Smooth muscle cell (in vitro differentiated cells): ENCODE results near the gene UIMC1. TPM values are rescaled to one million over a fixed set of nuclear protein-coding genes. Genes with fewer than 3 reads are reported as not detected.
"Not testable (repeated sequence)": the region's sequence is repeated elsewhere in the genome, so short reads cannot be mapped to it uniquely, and the experiment has no call there.

ENCODE experiments used
- DNase-seq: peaks from one replicate; lab custom pipeline; 2025; ENCODE audit not compliant: unreplicated experiment; lab: John Stamatoyannopoulos, UW
- H2AFZ ChIP-seq: fragments of 200-600 bp; sonication (generic); 2 replicates; pipeline ENCODE4 v1.6.0; 2016; ENCODE audit warnings: antibody characterized with exemption, low read depth, mild to moderate bottlenecking
- H3F3A ChIP-seq: fragments of 200-600 bp; sonication (generic); 2 replicates; pipeline ENCODE4 v1.6.0; 2017; ENCODE audit warnings: antibody characterized with exemption, low read depth
- H3K27ac ChIP-seq: fragments of 200-600 bp; sonication (generic); 2 replicates; pipeline ENCODE4 v1.5.1; 2016; ENCODE audit warnings: low read depth, mild to moderate bottlenecking
- H3K27me3 ChIP-seq: fragments of 200-600 bp; sonication (generic); 2 replicates; pipeline ENCODE4 v1.6.1; 2016; ENCODE audit warnings: low read depth, mild to moderate bottlenecking
- H3K36me3 ChIP-seq: fragments of 200-600 bp; sonication (generic); 2 replicates; pipeline ENCODE4 v1.5.1; 2016; ENCODE audit warnings: low read depth
- H3K4me1 ChIP-seq: fragments of 200-600 bp; sonication (generic); 2 replicates; pipeline ENCODE4 v1.5.1; 2016; ENCODE audit warnings: low read depth
- H3K4me2 ChIP-seq: fragments of 200-600 bp; sonication (generic); 2 replicates; pipeline ENCODE4 v1.6.0; 2016; ENCODE audit warnings: mild to moderate bottlenecking
- H3K4me3 ChIP-seq: fragments of 200-600 bp; sonication (generic); 2 replicates; pipeline ENCODE4 v1.5.1; 2016; ENCODE audit warnings: mild to moderate bottlenecking
- H3K79me2 ChIP-seq: fragments of 200-600 bp; sonication (generic); 2 replicates; pipeline ENCODE4 v1.6.0; 2016; ENCODE audit warnings: low read depth, mild to moderate bottlenecking
- H3K9ac ChIP-seq: fragments of 200-600 bp; sonication (generic); 2 replicates; pipeline ENCODE4 v1.6.0; 2016; ENCODE audit warnings: low read depth
- H3K9me3 ChIP-seq: fragments of 200-600 bp; sonication (generic); replicated peaks from 2 replicates; pipeline ENCODE4 v1.5.1; 2016; ENCODE audit warnings: low read depth
- H4K20me1 ChIP-seq: fragments of 200-600 bp; sonication (generic); 2 replicates; pipeline ENCODE4 v1.6.0; 2016; ENCODE audit warnings: low read depth
- WGBS: methylation state at CpG from one replicate; pipeline ENCODE4 v1.1.7; 2016; ENCODE audit warnings: low lambda C conversion rate; 5-methylcytosine and 5-hydroxymethylcytosine counted together
- polyA plus RNA-seq: library from polyadenylated mRNA; unstranded; fragments of >200 nt; fragmentation: Nextera tagmentation; extraction: Ambion mirVana; gene quantifications from 2 replicates; pipeline ENCODE4 v1.2.1, GENCODE V29; 2016
- total RNA-seq: library from RNA; depleted of rRNA; stranded (reverse); fragments of >200 nt; gene quantifications from 2 replicates; pipeline ENCODE4 v1.2.3, GENCODE V29; 2014
- TF ChIP-seq, protein P1 (sequence below): fragments of 200-600 bp; sonication (generic); IDR thresholded peaks from 2 replicates; pipeline ENCODE4 v1.5.1; 2017; ENCODE audit warnings: borderline replicate concordance, mild to moderate bottlenecking, antibody characterized with exemption; ENCODE audit not compliant: insufficient read depth, poor library complexity, severe bottlenecking

UIMC1 gene
- total RNA-seq (19.9 and 20.3 TPM in 2 replicates), polyA plus RNA-seq (9.6 and 12.1 TPM in 2 replicates)

DNA sequence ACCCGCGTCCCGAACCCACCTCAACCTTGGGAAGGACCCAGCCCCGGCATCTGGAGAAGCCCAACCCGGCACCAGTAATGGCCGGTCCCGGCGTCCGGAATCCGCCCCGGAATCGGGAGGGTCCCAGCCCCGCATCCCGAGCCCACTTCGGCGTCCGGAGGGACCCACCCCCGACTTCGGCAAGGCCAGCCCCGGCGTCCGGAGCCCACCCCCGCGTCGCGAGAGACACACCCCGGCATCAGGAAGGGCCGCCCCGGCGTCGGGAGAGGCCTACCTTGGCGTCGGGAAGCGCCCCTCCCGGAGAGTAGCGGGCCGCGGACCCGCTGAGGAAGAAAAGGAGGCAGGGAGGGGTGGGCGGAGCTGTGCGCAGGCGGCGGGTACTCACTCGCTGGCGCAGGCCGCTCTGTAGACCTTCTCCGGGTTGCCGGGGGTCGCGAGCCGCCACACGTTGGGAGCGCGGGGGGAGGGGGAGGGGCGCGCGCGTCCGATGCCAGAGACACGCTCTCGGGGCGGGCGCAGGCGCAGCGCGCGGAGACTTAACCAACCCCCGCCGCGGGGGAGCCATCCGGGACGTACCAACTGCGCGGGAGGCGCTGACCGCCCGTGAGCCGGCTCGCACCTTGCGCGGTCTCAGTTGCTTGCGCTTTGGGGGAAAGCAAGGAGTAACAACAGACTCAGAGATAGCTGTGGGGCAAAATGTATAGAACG, at the start of gene UIMC1:
TSS of gene UIMC1 (minus strand) at position 515 of the 708 bp plus-strand sequence. CDS start 24,164 bp downstream, outside the sequence.
- Histone ChIP-seq H3K4me2 (peak within 1 kb of the TSS; percentile 91), H3K4me3 (peak within 1 kb of the TSS; percentile 70), H3K4me1 (peaks cover 18% of the 10 kb centered on the region), H3K79me2 (peaks cover 47% of the 10 kb centered on the region), H3K27ac (peak within 1 kb of the TSS; percentile 74), H3K9me3 (no peaks in the 10 kb centered on the region), H2AFZ (peak within 1 kb of the TSS; percentile 85), H4K20me1 (peaks cover 46% of the 10 kb centered on the region), H3K9ac (peak within 1 kb of the TSS; percentile 88), H3K36me3 (no peaks in the 10 kb centered on the region), H3F3A (no peaks in the 10 kb centered on the region), H3K27me3 (no peaks in the 10 kb centered on the region)
- peak; percentile 82 for DNase-seq
- TF ChIP-seq, protein P1, sequence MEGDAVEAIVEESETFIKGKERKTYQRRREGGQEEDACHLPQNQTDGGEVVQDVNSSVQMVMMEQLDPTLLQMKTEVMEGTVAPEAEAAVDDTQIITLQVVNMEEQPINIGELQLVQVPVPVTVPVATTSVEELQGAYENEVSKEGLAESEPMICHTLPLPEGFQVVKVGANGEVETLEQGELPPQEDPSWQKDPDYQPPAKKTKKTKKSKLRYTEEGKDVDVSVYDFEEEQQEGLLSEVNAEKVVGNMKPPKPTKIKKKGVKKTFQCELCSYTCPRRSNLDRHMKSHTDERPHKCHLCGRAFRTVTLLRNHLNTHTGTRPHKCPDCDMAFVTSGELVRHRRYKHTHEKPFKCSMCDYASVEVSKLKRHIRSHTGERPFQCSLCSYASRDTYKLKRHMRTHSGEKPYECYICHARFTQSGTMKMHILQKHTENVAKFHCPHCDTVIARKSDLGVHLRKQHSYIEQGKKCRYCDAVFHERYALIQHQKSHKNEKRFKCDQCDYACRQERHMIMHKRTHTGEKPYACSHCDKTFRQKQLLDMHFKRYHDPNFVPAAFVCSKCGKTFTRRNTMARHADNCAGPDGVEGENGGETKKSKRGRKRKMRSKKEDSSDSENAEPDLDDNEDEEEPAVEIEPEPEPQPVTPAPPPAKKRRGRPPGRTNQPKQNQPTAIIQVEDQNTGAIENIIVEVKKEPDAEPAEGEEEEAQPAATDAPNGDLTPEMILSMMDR: no peak
- WGBS: 1% methylated on average over 49 of the region's 83 CpGs

DNA sequence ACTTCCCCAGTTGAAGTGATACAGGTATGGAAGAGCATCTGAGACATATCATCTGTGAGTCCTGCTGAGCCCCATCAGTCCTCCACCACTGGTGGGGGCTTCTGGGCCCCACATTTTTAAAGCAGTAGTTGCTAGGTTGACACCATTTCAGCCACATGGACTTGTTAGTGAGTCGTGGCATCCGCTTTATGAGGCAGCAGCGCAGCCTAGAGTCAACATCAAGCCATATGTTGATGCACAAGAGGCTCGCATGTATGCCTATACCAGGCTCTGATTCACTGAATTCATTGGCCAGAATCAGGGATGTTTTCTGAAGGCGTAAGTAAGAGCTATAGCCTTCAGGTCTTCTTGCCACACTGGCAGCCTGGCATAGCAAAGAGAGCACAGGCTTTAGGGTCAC, 42.7 kb upstream of the UIMC1 start:
- no peaks in the 10 kb centered on the region for H3F3A ChIP-seq
- no peaks in the 10 kb centered on the region for H3K27me3 ChIP-seq
- no peak overlapping the region for H2AFZ ChIP-seq
- H4K20me1 ChIP-seq: no peaks in the 10 kb centered on the region
- no peaks in the 10 kb centered on the region for H3K79me2 ChIP-seq
- H3K9ac ChIP-seq: no peak overlapping the region
- no peaks in the 10 kb centered on the region for H3K9me3 ChIP-seq
- no peak overlapping the region for H3K4me3 ChIP-seq
- TF ChIP-seq, protein P1: no peak
- no peaks in the 10 kb centered on the region for H3K4me1 ChIP-seq
- no peak for DNase-seq
- H3K27ac ChIP-seq: no peak overlapping the region
- 96% methylated on average over 5 of the region's 5 CpGs for WGBS
- H3K36me3 ChIP-seq: no peaks in the 10 kb centered on the region
- H3K4me2 ChIP-seq: no peak overlapping the region

DNA sequence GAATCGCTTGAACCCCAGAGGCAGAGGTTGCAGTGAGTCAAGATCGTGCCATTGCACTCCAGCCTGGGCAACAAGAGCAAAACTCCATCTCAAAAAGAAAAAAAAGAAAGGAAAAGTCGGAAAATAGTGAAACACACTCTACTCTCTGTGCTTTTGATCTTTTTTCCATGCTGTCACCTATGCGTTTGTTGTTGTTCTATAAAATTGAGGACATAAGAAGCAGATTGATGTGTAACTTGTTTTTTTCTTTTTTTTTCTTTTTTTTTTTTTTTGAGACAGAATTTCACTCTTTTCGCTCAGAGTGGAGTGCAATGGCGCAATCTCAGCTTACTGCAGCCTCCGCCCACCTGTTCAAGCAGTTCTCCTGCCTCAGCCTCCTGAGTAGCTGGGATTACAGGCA, 42.0 kb upstream of the UIMC1 start:
- not testable (repeated sequence) for H3K4me2 ChIP-seq, H3K9ac ChIP-seq, H3F3A ChIP-seq, H3K4me3 ChIP-seq, H3K4me1 ChIP-seq, H3K79me2 ChIP-seq, H2AFZ ChIP-seq, H3K9me3 ChIP-seq, H3K27me3 ChIP-seq, H3K27ac ChIP-seq, H4K20me1 ChIP-seq, H3K36me3 ChIP-seq, DNase-seq
- WGBS: 91% methylated on average over 7 of the region's 7 CpGs

DNA sequence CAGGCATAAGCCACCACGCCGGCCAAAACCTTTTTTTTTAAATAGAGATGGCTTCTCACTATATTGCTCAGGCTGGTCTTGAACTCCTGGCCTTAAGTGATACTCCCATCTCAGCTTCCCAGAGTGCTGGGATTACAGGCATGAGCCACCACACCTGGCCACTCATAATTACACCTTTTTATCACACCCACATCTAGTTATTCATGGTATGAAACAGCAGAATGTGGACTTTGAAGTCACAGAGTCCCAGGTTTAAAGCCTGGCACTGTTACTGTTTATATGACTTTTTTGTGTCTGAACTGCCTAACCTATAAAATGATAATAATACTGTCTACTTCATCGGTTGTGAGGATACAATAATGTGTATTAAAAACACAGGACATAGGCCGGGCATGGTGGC, 39.1 kb upstream of the UIMC1 start:
- WGBS: 96% methylated on average over 4 of the region's 4 CpGs
- Histone ChIP-seq H2AFZ (no peak overlapping the region), H3K4me3 (no peak overlapping the region), H3K4me2 (no peak overlapping the region), H3K27me3 (no peaks in the 10 kb centered on the region), H4K20me1 (no peaks in the 10 kb centered on the region), H3K36me3 (no peaks in the 10 kb centered on the region), H3K4me1 (no peaks in the 10 kb centered on the region), H3K27ac (no peak overlapping the region), H3F3A (no peaks in the 10 kb centered on the region), H3K9ac (no peak overlapping the region), H3K79me2 (no peaks in the 10 kb centered on the region), H3K9me3 (no peaks in the 10 kb centered on the region)
- no peak for DNase-seq
- TF ChIP-seq, protein P1: no peak
